Osteocyte (in vitro differentiated cells): Measurements from ENCODE around the gene CDK13. TPM values are rescaled to one million over a fixed set of nuclear protein-coding genes. Genes with fewer than 3 reads are reported as not detected.
"Not testable (repeated sequence)": the region's sequence is repeated elsewhere in the genome, so short reads cannot be mapped to it uniquely, and the experiment has no call there.

Experiments used
- DNase-seq: peaks from one replicate; pipeline ENCODE4 v3.0.0; 2021; ENCODE audit warnings: mixed read lengths; ENCODE audit not compliant: unreplicated experiment; ENCODE audit errors: extremely low spot score
- H3K27ac Mint-ChIP-seq: one replicate; pipeline ENCODE4 v1.8.0; 2021; ENCODE audit warnings: mild to moderate bottlenecking, mixed read lengths; ENCODE audit not compliant: unreplicated experiment
- H3K27me3 Mint-ChIP-seq: one replicate; pipeline ENCODE4 v1.8.0; 2021; ENCODE audit warnings: mixed read lengths; ENCODE audit not compliant: unreplicated experiment
- H3K36me3 Mint-ChIP-seq: one replicate; pipeline ENCODE4 v1.8.0; 2021; ENCODE audit warnings: mixed read lengths; ENCODE audit not compliant: unreplicated experiment
- H3K4me1 Mint-ChIP-seq: one replicate; pipeline ENCODE4 v1.8.0; 2021; ENCODE audit warnings: mixed read lengths; ENCODE audit not compliant: unreplicated experiment
- H3K4me3 Mint-ChIP-seq: one replicate; pipeline ENCODE4 v1.8.0; 2021; ENCODE audit warnings: mild to moderate bottlenecking, moderate library complexity, mixed read lengths; ENCODE audit not compliant: unreplicated experiment
- H3K9me3 Mint-ChIP-seq: one replicate; pipeline ENCODE4 v1.8.0; 2021; ENCODE audit warnings: mixed read lengths; ENCODE audit not compliant: unreplicated experiment
- CTCF ChIP-seq: fragments of 200-600 bp; sonication (generic); IDR thresholded peaks from 2 replicates; pipeline ENCODE4 v1.5.0; 2021; ENCODE audit warnings: antibody characterized with exemption, mild to moderate bottlenecking, moderate library complexity
- total RNA-seq: library from RNA; stranded (reverse); gene quantifications from 2 replicates; pipeline ENCODE4 v1.2.1, GENCODE V29; 2021

CDK13 gene
- total RNA-seq, 1 donor from 2014 or later: 60.6 TPM

- no peak for TF ChIP-seq CTCF
- Mint-ChIP-seq H3K4me3 (no peak overlapping the region), H3K4me1 (peaks cover 2% of the 10 kb centered on the region), H3K36me3 (peaks cover 21% of the 10 kb centered on the region), H3K9me3 (no peaks in the 10 kb centered on the region), H3K27me3 (no peaks in the 10 kb centered on the region), H3K27ac (no peak overlapping the region)
- DNase-seq: no peak
Measured at GRCh38 chr7:40120020-40120419, 170.0 kb downstream of the CDK13 start.

- not testable (repeated sequence) for H3K27me3 Mint-ChIP-seq, H3K4me3 Mint-ChIP-seq, DNase-seq, H3K4me1 Mint-ChIP-seq, H3K9me3 Mint-ChIP-seq, H3K27ac Mint-ChIP-seq
- peaks cover 15% of the 10 kb centered on the region for H3K36me3 Mint-ChIP-seq
Measured at GRCh38 chr7:40122100-40122939, 172.3 kb downstream of the CDK13 start.

GRCh38 chr7:40122940-40123254 is 172.8 kb downstream of the CDK13 start:
- peaks cover 15% of the 10 kb centered on the region for H3K36me3 Mint-ChIP-seq
- no peak for TF ChIP-seq CTCF
- no peak for DNase-seq
- H3K27me3 Mint-ChIP-seq: no peaks in the 10 kb centered on the region
- H3K4me1 Mint-ChIP-seq: peaks cover 2% of the 10 kb centered on the region
- no peak overlapping the region for H3K27ac Mint-ChIP-seq
- no peak overlapping the region for H3K4me3 Mint-ChIP-seq
- no peaks in the 10 kb centered on the region for H3K9me3 Mint-ChIP-seq

- H3K4me1 Mint-ChIP-seq: peaks cover 27% of the 10 kb centered on the region
- TF ChIP-seq CTCF: no peak
- H3K27ac Mint-ChIP-seq: peak overlapping the region; percentile 99
- H3K4me3 Mint-ChIP-seq: peak overlapping the region; percentile 92
- no peaks in the 10 kb centered on the region for H3K9me3 Mint-ChIP-seq
- H3K27me3 Mint-ChIP-seq: no peaks in the 10 kb centered on the region
- DNase-seq: no peak
- peaks cover 6% of the 10 kb centered on the region for H3K36me3 Mint-ChIP-seq
Measured at GRCh38 chr7:40133561-40134427, 183.7 kb downstream of the CDK13 start.

GRCh38 chr7:40134428-40135316 is 184.6 kb downstream of the CDK13 start, which contains the start of the genes MPLKIP and SUGCT:
MPLKIP (minus strand) TSS chr7:40134622; CDS start chr7:40134567, 55 bp downstream.
SUGCT (plus strand) TSS chr7:40135005.
- peak; percentile 99 for TF ChIP-seq CTCF
- Mint-ChIP-seq H3K4me1 (peaks cover 25% of the 10 kb centered on the region), H3K27ac (peak within 1 kb of the TSS; percentile 99), H3K9me3 (no peaks in the 10 kb centered on the region), H3K27me3 (no peaks in the 10 kb centered on the region), H3K4me3 (peak within 1 kb of the TSS; percentile 92), H3K36me3 (peaks cover 4% of the 10 kb centered on the region)
- peak; percentile 95 for DNase-seq
